ENCODE measurements around the gene TMEM150C. TPM values are rescaled to one million over a fixed set of nuclear protein-coding genes. Genes with fewer than 3 reads are reported as not detected.
"Not testable (repeated sequence)": the region's sequence is repeated elsewhere in the genome, so short reads cannot be mapped to it uniquely, and the experiment has no call there.

TMEM150C gene
- polyA plus RNA-seq, 1 donor = 2.7 TPM

- DNase-seq (ENCODE audit: low read depth) = no peak
Measured at GRCh38 chr4:82569076-82569475, 7.3 kb upstream of the TMEM150C start.

- DNase-seq (ENCODE audit: low read depth) = no peak
Measured at GRCh38 chr4:82567444-82567843, 5.7 kb upstream of the TMEM150C start.

GRCh38 chr4:82562564-82562854 is 721 bp upstream of the TMEM150C start:
- no peak for DNase-seq (ENCODE audit: low read depth)

GRCh38 chr4:82560853-82561785 is 669 bp downstream of the TMEM150C start:
- DNase-seq (ENCODE audit: low read depth) = no peak

GRCh38 chr4:82559735-82560120 is 2.1 kb downstream of the TMEM150C start:
- no peak for DNase-seq (ENCODE audit: low read depth)

- not testable (repeated sequence) for DNase-seq (ENCODE audit: low read depth)
Measured at GRCh38 chr4:82559090-82559734, 2.6 kb downstream of the TMEM150C start.

GRCh38 chr4:82555276-82555675 is 6.5 kb downstream of the TMEM150C start:
- no peak for DNase-seq (ENCODE audit: low read depth)

DNA sequence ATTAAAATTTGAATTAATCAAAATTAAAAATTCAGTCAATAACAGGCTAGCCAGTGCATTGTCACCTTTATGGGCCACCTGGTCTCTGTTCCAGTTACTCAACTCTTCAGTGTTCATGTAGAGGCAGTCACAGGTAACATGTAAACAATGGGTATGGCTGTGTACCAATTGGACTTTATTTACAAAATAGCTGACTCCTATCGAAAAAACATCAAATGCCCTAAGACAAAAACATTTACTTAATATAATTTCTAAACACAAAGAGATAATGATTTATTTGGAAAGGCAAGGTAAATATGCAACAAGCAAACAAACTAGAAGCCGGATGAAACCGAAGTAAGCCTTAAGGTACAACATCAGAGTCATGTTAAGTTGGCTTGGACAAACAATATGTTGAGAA is 8.8 kb downstream of the TMEM150C start:
- no peak for DNase-seq (ENCODE audit: low read depth)

GRCh38 chr4:82551734-82552133 is 10.1 kb downstream of the TMEM150C start:
- DNase-seq (ENCODE audit: low read depth) = no peak

GRCh38 chr4:82547850-82548249 is 13.9 kb downstream of the TMEM150C start:
- DNase-seq (ENCODE audit: low read depth) = not testable (repeated sequence)

GRCh38 chr4:82543131-82543530 is 18.7 kb downstream of the TMEM150C start:
- DNase-seq (ENCODE audit: low read depth) = no peak

DNA sequence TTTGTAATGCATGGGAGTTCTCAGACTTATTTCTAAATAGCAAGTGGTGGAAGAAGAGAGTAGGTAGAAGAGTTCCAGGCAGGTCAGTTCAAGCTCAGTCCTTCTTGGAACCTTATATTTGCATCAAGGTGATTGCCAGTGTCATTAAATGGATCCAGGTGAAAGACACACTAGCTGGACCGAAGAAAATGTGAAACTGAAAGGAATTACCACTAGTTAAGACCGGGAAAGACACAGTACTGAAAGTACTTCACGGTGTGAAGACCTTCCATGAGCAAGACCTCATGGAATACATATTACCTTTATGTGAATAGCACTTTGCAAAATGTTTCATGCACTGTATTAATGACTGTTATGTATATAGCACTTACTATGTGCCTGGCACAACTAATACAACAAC is 19.1 kb downstream of the TMEM150C start:
- DNase-seq (ENCODE audit: low read depth) = no peak

DNA sequence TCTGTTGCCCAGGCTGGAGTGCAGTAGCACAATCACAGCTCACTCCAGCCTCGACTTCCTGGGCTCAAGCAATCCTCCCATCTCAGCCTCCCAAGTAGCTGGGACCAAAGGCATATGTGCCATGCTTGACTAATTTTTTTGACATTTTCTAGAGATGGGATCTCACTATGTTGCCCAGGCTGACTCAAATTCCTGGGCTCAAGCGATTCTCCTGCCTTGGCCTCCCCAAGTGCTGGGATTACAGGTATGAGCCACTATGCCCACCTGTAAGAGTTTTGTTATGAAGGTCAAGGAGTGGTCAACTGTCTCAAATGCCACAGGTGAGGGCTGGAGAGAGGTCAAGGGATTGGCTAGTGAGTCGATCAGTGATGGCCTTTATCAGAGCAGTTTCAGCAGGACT is 32.5 kb downstream of the TMEM150C start:
- DNase-seq (ENCODE audit: low read depth) = no peak

- DNase-seq (ENCODE audit: low read depth) = no peak
Measured at GRCh38 chr4:82528868-82529267, 32.9 kb downstream of the TMEM150C start.

DNA sequence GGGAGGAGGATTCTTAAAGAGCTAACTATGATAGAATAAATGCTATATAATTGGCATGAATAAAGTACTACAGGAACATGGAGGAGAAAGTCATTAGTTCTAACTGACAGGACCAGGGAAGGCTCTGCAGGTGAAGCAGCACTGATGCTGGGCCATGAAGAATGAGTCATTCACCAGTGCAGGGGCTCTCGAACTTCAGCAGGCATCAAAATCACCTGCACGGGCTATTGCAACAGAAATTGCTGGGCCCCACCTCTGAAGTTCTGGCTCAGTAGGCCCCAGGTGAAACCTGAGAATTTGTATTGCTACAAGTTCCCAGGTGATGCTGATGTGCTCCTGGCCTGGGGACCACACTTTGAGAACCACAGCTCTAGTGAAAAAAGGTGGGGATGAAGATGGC is 33.7 kb downstream of the TMEM150C start:
- DNase-seq (ENCODE audit: low read depth) = no peak

- no peak for DNase-seq (ENCODE audit: low read depth)
Measured at GRCh38 chr4:82525307-82525911, 36.4 kb downstream of the TMEM150C start.

DNA sequence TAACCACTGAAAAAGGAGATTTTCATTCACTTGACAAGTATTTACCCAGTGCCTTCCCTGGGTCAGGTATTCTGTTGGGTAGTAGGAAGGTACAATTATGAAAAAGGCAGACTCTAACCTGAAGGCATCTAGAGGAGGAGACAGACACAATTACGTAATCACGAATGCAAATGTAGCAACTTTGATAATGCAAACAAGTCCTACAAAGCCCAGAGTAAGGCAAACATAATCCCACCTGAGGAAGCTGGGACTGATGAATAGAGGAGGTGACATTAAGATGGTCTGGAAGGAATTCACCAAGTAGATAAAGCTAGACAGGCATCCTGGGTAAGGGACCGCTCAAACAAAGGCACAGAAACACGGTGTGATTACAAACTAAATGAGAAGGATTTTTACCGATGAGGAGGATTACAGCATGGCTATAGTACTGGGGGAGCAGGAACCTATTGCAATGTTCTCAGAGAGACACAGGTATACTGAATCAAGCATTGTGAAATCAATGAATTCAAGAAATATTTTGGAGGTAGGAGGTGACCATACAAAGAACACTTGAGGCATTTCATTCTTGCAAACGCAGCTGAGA is 37.1 kb downstream of the TMEM150C start:
- DNase-seq (ENCODE audit: low read depth) = no peak

- no peak for DNase-seq (ENCODE audit: low read depth)
Measured at GRCh38 chr4:82523179-82523578, 38.6 kb downstream of the TMEM150C start.

DNA sequence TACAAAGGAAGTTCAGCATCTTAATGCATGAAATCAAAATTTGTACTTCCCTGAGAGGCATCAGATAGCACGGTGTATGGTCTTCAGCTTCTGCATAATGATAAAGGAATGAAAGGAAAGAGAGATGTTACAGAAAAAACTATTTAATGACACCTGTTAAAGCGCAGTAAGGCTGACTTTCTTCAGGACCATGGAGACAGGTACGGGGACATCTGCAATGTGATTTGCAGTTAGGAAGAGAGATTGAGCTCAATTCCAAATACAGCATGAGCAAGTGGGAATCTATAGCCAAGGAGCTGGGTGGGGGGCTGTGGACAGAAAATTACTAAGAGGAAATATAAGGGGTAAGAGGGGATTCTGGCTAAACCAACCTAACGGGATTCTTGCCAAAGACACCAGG is 39.3 kb downstream of the TMEM150C start:
- no peak for DNase-seq (ENCODE audit: low read depth)

- DNase-seq (ENCODE audit: low read depth) = no peak
Measured at GRCh38 chr4:82521283-82521682, 40.5 kb downstream of the TMEM150C start.

GRCh38 chr4:82519776-82520175 is 42.0 kb downstream of the TMEM150C start:
- DNase-seq (ENCODE audit: low read depth) = no peak

GRCh38 chr4:82519072-82519471 is 42.7 kb downstream of the TMEM150C start:
- DNase-seq (ENCODE audit: low read depth) = no peak

DNA sequence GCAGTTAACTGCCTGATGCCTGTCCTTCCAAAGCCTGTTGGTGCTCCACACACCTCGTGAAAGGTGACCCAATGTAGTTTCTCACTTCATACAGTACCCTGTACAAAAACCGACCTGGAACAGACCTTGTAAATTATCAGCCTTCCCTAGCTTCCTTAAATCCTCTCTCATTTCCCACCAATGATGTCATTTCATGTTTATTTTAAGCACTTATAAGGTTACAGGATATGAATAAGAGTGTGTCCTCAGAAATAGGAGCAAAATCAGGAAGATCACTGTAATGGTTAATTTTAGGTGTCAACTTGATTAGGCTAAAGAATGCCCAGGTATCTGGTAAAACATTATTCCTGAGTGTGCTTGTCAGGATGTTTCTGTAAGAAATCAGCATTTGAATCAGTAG is 44.7 kb downstream of the TMEM150C start:
- no peak for DNase-seq (ENCODE audit: low read depth)
